K562 (cell line): ENCODE data around the gene SPAG17. TPM values are rescaled to one million over a fixed set of nuclear protein-coding genes. Genes with fewer than 3 reads are reported as not detected.

Experiments
- CHD2 ChIP-seq: IDR thresholded peaks from 2 replicates; pipeline ENCODE4 v1.6.1; 2011; ENCODE audit warnings: low read depth, low read length
- FOXM1 ChIP-seq, 2 experiments: fragments of 450-650 bp in 1 of 2; sonication (generic) in 1 of 2; formaldehyde crosslinking in 1 of 2; IDR thresholded peaks; 2 replicates each; pipeline versions ENCODE4 v1.6.1 to v1.9.0; 2017 to 2022; ENCODE audit warnings: low read depth in 2 of 2, mild to moderate bottlenecking in 2 of 2, missing genetic modification reagents in 1 of 2, moderate library complexity in 1 of 2
- HMG20B ChIP-seq: fragments of 250-450 bp; sonication (Bioruptor Pico); IDR thresholded peaks from 2 replicates; pipeline ENCODE4 v1.5.0; 2021; ENCODE audit warnings: mild to moderate bottlenecking
- MTA1 ChIP-seq: fragments of 450-650 bp; IDR thresholded peaks from 2 replicates; pipeline ENCODE4 v1.6.1; 2017; ENCODE audit warnings: borderline replicate concordance
- MTA2 ChIP-seq: fragments of 450-650 bp; IDR thresholded peaks from 2 replicates; pipeline ENCODE4 v1.6.1; 2016; ENCODE audit warnings: low read depth
- SMARCA4 ChIP-seq: fragments of 450-650 bp; IDR thresholded peaks from 2 replicates; pipeline ENCODE4 v1.6.1; 2016
- STAT5A ChIP-seq: IDR thresholded peaks from 2 replicates; pipeline ENCODE4 v1.6.1; 2012; ENCODE audit warnings: low read length, inconsistent platforms, borderline replicate concordance
- TAF7 ChIP-seq: fragments of 450-650 bp; IDR thresholded peaks from 2 replicates; pipeline ENCODE4 v1.6.1; 2016; ENCODE audit warnings: missing genetic modification characterization, missing compliant biosample characterization
- ZNF830 ChIP-seq: fragments of 250-450 bp; sonication (Bioruptor Pico); IDR thresholded peaks from 2 replicates; pipeline ENCODE4 v1.5.0; 2021; ENCODE audit warnings: mild to moderate bottlenecking
- polyA plus RNA-seq, 8 experiments: library from polyadenylated mRNA; depleted of rRNA in 4 of 8; stranded (reverse) in 5 of 8; unstranded in 3 of 8; fragments of >200 nt; fragmentation: Nextera tagmentation in 2 of 8; fragmentation: Illumina TruSeq in 1 of 8; extraction: Ambion mirVana in 2 of 8; extraction: Trizol in 1 of 8; gene quantifications; 2 replicates each; pipeline versions ENCODE4 v1.2.1 to v1.2.3, GENCODE V29; 2011 to 2014; ENCODE audit warnings: inconsistent platforms in 1 of 8, missing spikeins in 1 of 8
- total RNA-seq, 7 experiments: library from RNA; depleted of rRNA in 6 of 7; stranded (reverse); fragments of >200 nt in 6 of 7; fragmentation: Illumina TruSeq in 2 of 7; extraction: Trizol in 2 of 7; gene quantifications; 2 replicates each; pipeline versions ENCODE4 v1.2.1 to v1.2.3, GENCODE V29; 2011 to 2021; ENCODE audit warnings: low replicate concordance in 1 of 7
- TF ChIP-seq, protein P1 (sequence below), 2 experiments: fragments of 450-650 bp in 1 of 2; sonication (generic) in 1 of 2; formaldehyde crosslinking in 1 of 2; IDR thresholded peaks; 2 replicates each; pipeline versions ENCODE4 v1.7.1 to v1.9.0; 2016 to 2022; ENCODE audit warnings: inconsistent platforms in 1 of 2, mild to moderate bottlenecking in 1 of 2, missing genetic modification reagents in 1 of 2
- TF ChIP-seq, protein P2 (sequence below): fragments of 450-650 bp; IDR thresholded peaks from 2 replicates; pipeline ENCODE4 v1.6.1; 2016; ENCODE audit warnings: low read depth, mild to moderate bottlenecking, moderate library complexity
- TF ChIP-seq, protein P3 (sequence below): fragments of 450-650 bp; formaldehyde crosslinking; IDR thresholded peaks from 2 replicates; pipeline ENCODE4 v1.4.0; 2020; ENCODE audit warnings: mild to moderate bottlenecking, moderate library complexity
- TF ChIP-seq, protein P4 (sequence below): fragments of 450-650 bp; formaldehyde crosslinking; IDR thresholded peaks from 2 replicates; pipeline ENCODE4 v1.4.0; 2020; ENCODE audit warnings: mild to moderate bottlenecking, mixed read lengths

The SPAG17 gene
- total and polyA plus RNA-seq, 9 of the 15 experiments (the other 6 are each of a cell fraction or from before 2014, with no cell fraction given): 0.07 to 2.1 (median 1.5) TPM

DNA sequence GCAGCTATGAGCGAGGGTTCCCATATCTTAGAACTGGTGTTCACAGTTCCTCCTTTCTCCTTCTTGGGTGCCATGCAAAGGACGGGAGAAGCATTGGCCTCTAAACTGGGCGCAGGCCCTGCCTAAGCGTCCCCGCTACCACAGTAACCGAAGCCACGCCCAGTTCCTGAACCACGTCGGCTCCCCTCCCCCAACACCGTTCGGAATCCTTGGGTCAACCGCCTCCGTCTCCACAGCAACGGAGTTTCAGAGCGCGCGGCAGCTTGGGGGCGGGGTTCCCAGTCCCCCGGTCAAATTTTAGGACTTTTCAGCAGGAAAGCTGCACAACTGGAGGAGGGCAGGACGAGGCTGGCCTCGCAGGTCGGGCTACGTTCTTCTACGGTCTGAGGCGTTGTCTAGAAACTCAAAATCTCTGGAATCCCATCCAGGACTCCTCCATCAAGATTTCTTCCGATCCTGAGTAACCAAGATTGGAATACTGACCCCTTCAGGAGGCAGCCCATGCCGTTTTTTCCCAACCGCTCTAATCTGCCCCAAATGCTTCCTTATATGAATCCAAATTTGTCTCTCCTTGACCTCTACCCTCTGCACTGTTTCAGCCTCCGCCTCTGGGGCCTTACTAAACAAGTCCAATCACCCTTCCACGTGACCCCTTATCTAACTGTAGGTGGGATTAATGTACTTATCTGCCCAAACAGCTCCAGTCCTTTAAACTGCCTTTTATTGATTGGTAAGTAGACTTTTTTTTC is at the start of gene SPAG17 (continued):
- TF ChIP-seq MTA2 (0 out of 2 replicates have a peak, but pooled peaks have one; percentile 47), SMARCA4 (peak; percentile 75), HMG20B (CRISPR knock-in tag) (no peak), CHD2 (peak; percentile 72), FOXM1 (IDR thresholded peaks at IDR 0.05; ENCODE audit: low read depth) (peak; percentile 40; the same call in 1 of the 2 replicates), FOXM1 (CRISPR knock-in tag; IDR thresholded peaks at IDR 0.05; ENCODE audit: low read depth) (no peak), MTA1 (no peak), ZNF830 (CRISPR knock-in tag) (no peak), STAT5A (peak; percentile 42; the same call in 1 of the 2 replicates), TAF7 (no peak)
- TF ChIP-seq, protein P1, sequence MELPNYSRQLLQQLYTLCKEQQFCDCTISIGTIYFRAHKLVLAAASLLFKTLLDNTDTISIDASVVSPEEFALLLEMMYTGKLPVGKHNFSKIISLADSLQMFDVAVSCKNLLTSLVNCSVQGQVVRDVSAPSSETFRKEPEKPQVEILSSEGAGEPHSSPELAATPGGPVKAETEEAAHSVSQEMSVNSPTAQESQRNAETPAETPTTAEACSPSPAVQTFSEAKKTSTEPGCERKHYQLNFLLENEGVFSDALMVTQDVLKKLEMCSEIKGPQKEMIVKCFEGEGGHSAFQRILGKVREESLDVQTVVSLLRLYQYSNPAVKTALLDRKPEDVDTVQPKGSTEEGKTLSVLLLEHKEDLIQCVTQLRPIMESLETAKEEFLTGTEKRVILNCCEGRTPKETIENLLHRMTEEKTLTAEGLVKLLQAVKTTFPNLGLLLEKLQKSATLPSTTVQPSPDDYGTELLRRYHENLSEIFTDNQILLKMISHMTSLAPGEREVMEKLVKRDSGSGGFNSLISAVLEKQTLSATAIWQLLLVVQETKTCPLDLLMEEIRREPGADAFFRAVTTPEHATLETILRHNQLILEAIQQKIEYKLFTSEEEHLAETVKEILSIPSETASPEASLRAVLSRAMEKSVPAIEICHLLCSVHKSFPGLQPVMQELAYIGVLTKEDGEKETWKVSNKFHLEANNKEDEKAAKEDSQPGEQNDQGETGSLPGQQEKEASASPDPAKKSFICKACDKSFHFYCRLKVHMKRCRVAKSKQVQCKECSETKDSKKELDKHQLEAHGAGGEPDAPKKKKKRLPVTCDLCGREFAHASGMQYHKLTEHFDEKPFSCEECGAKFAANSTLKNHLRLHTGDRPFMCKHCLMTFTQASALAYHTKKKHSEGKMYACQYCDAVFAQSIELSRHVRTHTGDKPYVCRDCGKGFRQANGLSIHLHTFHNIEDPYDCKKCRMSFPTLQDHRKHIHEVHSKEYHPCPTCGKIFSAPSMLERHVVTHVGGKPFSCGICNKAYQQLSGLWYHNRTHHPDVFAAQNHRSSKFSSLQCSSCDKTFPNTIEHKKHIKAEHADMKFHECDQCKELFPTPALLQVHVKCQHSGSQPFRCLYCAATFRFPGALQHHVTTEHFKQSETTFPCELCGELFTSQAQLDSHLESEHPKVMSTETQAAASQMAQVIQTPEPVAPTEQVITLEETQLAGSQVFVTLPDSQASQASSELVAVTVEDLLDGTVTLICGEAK (IDR thresholded peaks at IDR 0.05): peak; percentile 27
- TF ChIP-seq, protein P1 (CRISPR knock-in tag; IDR thresholded peaks at IDR 0.05): no peak
- TF ChIP-seq, protein P2, sequence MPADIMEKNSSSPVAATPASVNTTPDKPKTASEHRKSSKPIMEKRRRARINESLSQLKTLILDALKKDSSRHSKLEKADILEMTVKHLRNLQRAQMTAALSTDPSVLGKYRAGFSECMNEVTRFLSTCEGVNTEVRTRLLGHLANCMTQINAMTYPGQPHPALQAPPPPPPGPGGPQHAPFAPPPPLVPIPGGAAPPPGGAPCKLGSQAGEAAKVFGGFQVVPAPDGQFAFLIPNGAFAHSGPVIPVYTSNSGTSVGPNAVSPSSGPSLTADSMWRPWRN: 0 out of 2 replicates have a peak, but pooled peaks have one; percentile 46
- TF ChIP-seq, protein P3, sequence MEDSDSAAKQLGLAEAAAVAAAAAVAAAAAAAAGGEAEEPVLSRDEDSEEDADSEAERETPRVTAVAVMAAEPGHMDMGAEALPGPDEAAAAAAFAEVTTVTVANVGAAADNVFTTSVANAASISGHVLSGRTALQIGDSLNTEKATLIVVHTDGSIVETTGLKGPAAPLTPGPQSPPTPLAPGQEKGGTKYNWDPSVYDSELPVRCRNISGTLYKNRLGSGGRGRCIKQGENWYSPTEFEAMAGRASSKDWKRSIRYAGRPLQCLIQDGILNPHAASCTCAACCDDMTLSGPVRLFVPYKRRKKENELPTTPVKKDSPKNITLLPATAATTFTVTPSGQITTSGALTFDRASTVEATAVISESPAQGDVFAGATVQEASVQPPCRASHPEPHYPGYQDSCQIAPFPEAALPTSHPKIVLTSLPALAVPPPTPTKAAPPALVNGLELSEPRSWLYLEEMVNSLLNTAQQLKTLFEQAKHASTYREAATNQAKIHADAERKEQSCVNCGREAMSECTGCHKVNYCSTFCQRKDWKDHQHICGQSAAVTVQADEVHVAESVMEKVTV: no peak
- TF ChIP-seq, protein P4, sequence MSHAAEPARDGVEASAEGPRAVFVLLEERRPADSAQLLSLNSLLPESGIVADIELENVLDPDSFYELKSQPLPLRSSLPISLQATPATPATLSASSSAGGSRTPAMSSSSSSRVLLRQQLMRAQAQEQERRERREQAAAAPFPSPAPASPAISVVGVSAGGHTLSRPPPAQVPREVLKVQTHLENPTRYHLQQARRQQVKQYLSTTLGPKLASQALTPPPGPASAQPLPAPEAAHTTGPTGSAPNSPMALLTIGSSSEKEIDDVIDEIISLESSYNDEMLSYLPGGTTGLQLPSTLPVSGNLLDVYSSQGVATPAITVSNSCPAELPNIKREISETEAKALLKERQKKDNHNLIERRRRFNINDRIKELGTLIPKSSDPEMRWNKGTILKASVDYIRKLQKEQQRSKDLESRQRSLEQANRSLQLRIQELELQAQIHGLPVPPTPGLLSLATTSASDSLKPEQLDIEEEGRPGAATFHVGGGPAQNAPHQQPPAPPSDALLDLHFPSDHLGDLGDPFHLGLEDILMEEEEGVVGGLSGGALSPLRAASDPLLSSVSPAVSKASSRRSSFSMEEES (CRISPR knock-in tag): peak; percentile 74
